ES-I3 (cell line): ENCODE results near the gene PHOSPHO1.
"Not testable (repeated sequence)": the region's sequence is repeated elsewhere in the genome, so short reads cannot be mapped to it uniquely, and the experiment has no call there.

Source experiments
- H3K36me3 ChIP-seq: 2 replicates; pipeline ENCODE4 v1.6.1; 2013; ENCODE audit warnings: mild to moderate bottlenecking, low read length, control low read depth, moderate library complexity; ENCODE audit not compliant: insufficient read depth
- H3K4me1 ChIP-seq: 2 replicates; pipeline ENCODE4 v1.6.1; 2013; ENCODE audit warnings: mild to moderate bottlenecking, control low read depth, low read length; ENCODE audit not compliant: insufficient read depth
- H3K9ac ChIP-seq: 2 replicates; pipeline ENCODE4 v1.6.1; 2013; ENCODE audit warnings: low read depth, mild to moderate bottlenecking, low read length, moderate library complexity
- H3K9me3 ChIP-seq: 2 replicates; pipeline ENCODE4 v1.6.1; 2013; ENCODE audit warnings: mild to moderate bottlenecking, low read length, moderate library complexity; ENCODE audit not compliant: control insufficient read depth, insufficient read depth

The PHOSPHO1 gene

GRCh38 chr17:49200423-49201083 lies 30.0 kb downstream of the PHOSPHO1 start:
- Histone ChIP-seq H3K4me1 (0 out of 2 replicates have a peak, but pooled peaks cover 5% of the 10 kb centered on the region), H3K9ac (no peak overlapping the region), H3K36me3 (no peaks in the 10 kb centered on the region), H3K9me3 (no peaks in the 10 kb centered on the region)

- no peak overlapping the region for H3K9ac ChIP-seq
- H3K4me1 ChIP-seq: peaks cover 5% of the 10 kb centered on the region; the same call in 1 of the 2 replicates
- no peaks in the 10 kb centered on the region for H3K9me3 ChIP-seq
- H3K36me3 ChIP-seq: no peaks in the 10 kb centered on the region
These were observed 32.4 kb downstream of the PHOSPHO1 start for GRCh38 chr17:49198211-49198610.

GRCh38 chr17:49197346-49197998 lies 33.1 kb downstream of the PHOSPHO1 start:
- Histone ChIP-seq H3K4me1 (peaks cover 5% of the 10 kb centered on the region; the same call in 1 of the 2 replicates), H3K36me3 (no peaks in the 10 kb centered on the region), H3K9me3 (no peaks in the 10 kb centered on the region), H3K9ac (no peak overlapping the region)

GRCh38 chr17:49196520-49196919 lies 34.1 kb downstream of the PHOSPHO1 start:
- H3K9me3 ChIP-seq: no peaks in the 10 kb centered on the region
- no peak overlapping the region for H3K9ac ChIP-seq
- peaks cover 5% of the 10 kb centered on the region; the same call in 1 of the 2 replicates for H3K4me1 ChIP-seq
- no peaks in the 10 kb centered on the region for H3K36me3 ChIP-seq

- no peaks in the 10 kb centered on the region for H3K36me3 ChIP-seq
- no peak overlapping the region for H3K9ac ChIP-seq
- H3K9me3 ChIP-seq: no peaks in the 10 kb centered on the region
- H3K4me1 ChIP-seq: peaks cover 5% of the 10 kb centered on the region; the same call in 1 of the 2 replicates
These were observed 34.8 kb downstream of the PHOSPHO1 start for GRCh38 chr17:49195751-49196150.

- peaks cover 5% of the 10 kb centered on the region; the same call in 1 of the 2 replicates for H3K4me1 ChIP-seq
- no peaks in the 10 kb centered on the region for H3K36me3 ChIP-seq
- no peaks in the 10 kb centered on the region for H3K9me3 ChIP-seq
- H3K9ac ChIP-seq: peak overlapping the region; percentile 85; the same call in 1 of the 2 replicates
These were observed 36.3 kb downstream of the PHOSPHO1 start for GRCh38 chr17:49194297-49194607.

- peaks cover 5% of the 10 kb centered on the region; the same call in 1 of the 2 replicates for H3K4me1 ChIP-seq
- peak overlapping the region; percentile 85 for H3K9ac ChIP-seq
- no peaks in the 10 kb centered on the region for H3K36me3 ChIP-seq
These were observed 36.9 kb downstream of the PHOSPHO1 start for GRCh38 chr17:49193513-49194296.

GRCh38 chr17:49191917-49192741 lies 38.5 kb downstream of the PHOSPHO1 start:
- Histone ChIP-seq H3K9ac (peak overlapping the region; percentile 85), H3K36me3 (no peaks in the 10 kb centered on the region), H3K9me3 (no peaks in the 10 kb centered on the region), H3K4me1 (no peaks in the 10 kb centered on the region; the same call in 1 of the 2 replicates)

More at GRCh38 chr17:49193513-49194296, 36.9 kb downstream of the PHOSPHO1 start:
- no peaks in the 10 kb centered on the region for H3K9me3 ChIP-seq

GRCh38 chr17:49191409-49191916 lies 39.1 kb downstream of the PHOSPHO1 start:
- H3K4me1 ChIP-seq: no peaks in the 10 kb centered on the region; the same call in 1 of the 2 replicates
- no peaks in the 10 kb centered on the region for H3K36me3 ChIP-seq
- H3K9ac ChIP-seq: peak overlapping the region; percentile 85
- no peaks in the 10 kb centered on the region for H3K9me3 ChIP-seq

- no peak overlapping the region for H3K9ac ChIP-seq
- H3K4me1 ChIP-seq: no peaks in the 10 kb centered on the region; the same call in 1 of the 2 replicates
- no peaks in the 10 kb centered on the region for H3K9me3 ChIP-seq
- H3K36me3 ChIP-seq: no peaks in the 10 kb centered on the region
These were observed 39.7 kb downstream of the PHOSPHO1 start for GRCh38 chr17:49190932-49191331.

- Histone ChIP-seq H3K4me1 (no peaks in the 10 kb centered on the region), H3K9ac (no peak overlapping the region)
These were observed 43.3 kb downstream of the PHOSPHO1 start for GRCh38 chr17:49187301-49187700.

GRCh38 chr17:49185381-49185780 lies 45.2 kb downstream of the PHOSPHO1 start:
- H3K9ac ChIP-seq, H3K36me3 ChIP-seq, H3K9me3 ChIP-seq, H3K4me1 ChIP-seq: not testable (repeated sequence)

More at GRCh38 chr17:49187301-49187700, 43.3 kb downstream of the PHOSPHO1 start:
- Histone ChIP-seq H3K9me3 (peaks cover 5% of the 10 kb centered on the region), H3K36me3 (no peaks in the 10 kb centered on the region)

- not testable (repeated sequence) for H3K4me1 ChIP-seq, H3K9me3 ChIP-seq, H3K9ac ChIP-seq, H3K36me3 ChIP-seq
These were observed 46.1 kb downstream of the PHOSPHO1 start for GRCh38 chr17:49184522-49184921.

GRCh38 chr17:49183801-49184200 lies 46.8 kb downstream of the PHOSPHO1 start:
- Histone ChIP-seq H3K9ac (no peak overlapping the region), H3K36me3 (no peaks in the 10 kb centered on the region), H3K4me1 (no peaks in the 10 kb centered on the region), H3K9me3 (peaks cover 5% of the 10 kb centered on the region)
